ENCODE data around the gene AMOT. TPM values are rescaled to one million over a fixed set of nuclear protein-coding genes. Genes with fewer than 3 reads are reported as not detected.

The AMOT gene
- total RNA-seq, 1 experiment from 2014 or later = 0.58 TPM

GRCh38 chrX:112816908-112817307 is 23.7 kb downstream of the AMOT start:
- ChIA-PET POLR2A (ENCODE audit: unreplicated experiment) (no interaction called here), CTCF (no interaction called here)
- intact Hi-C loops (cut with micrococcal nuclease) = no loop called here
- Histone ChIP-seq H3K36me3 (ENCODE audit: low read depth, low read length) (no peaks in the 10 kb centered on the region), H3K9me2 (replicated peaks; ENCODE audit: low read length) (no peaks in the 10 kb centered on the region), H3K4me1 (ENCODE audit: insufficient read depth, low read length) (no peaks in the 10 kb centered on the region), H3K4me2 (ENCODE audit: low read length) (no peak overlapping the region), H3K9me3 (ENCODE audit: low read length) (no peaks in the 10 kb centered on the region), H3F3A (ENCODE audit: low read length, unreplicated experiment) (no peaks in the 10 kb centered on the region), H3K4me3 (ENCODE audit: low read length) (no peak overlapping the region), H3K27me3 (ENCODE audit: low read length) (no peaks in the 10 kb centered on the region), H3K27ac (ENCODE audit: low read length) (no peak overlapping the region), H3K79me2 (ENCODE audit: low read length) (no peaks in the 10 kb centered on the region), H2AFZ (ENCODE audit: low read length) (no peak overlapping the region), H3K9ac (ENCODE audit: low read length) (no peak overlapping the region), H4K20me1 (ENCODE audit: low read length) (no peaks in the 10 kb centered on the region)
- no TSS peak for BruUV-seq (replicated peaks)
- DNase-seq (no peak), ATAC-seq (no peak)
- TF ChIP-seq CTCF (conservative IDR thresholded peaks at IDR 0.05; ENCODE audit: low read depth, low read length) = no peak
- TF ChIP-seq EZH2 (IDR thresholded peaks at IDR 0.05; ENCODE audit: low read length, unreplicated experiment) = no peak
- TF ChIP-seq EZH2phosphoT487 (IDR thresholded peaks at IDR 0.05; ENCODE audit: borderline replicate concordance, low read length) = no peak

- no TSS peak for BruUV-seq (replicated peaks)
- H2AFZ ChIP-seq (ENCODE audit: low read length) = no peak overlapping the region
- no peaks in the 10 kb centered on the region for H4K20me1 ChIP-seq (ENCODE audit: low read length)
- H3K27ac ChIP-seq (ENCODE audit: low read length) = no peak overlapping the region
- ATAC-seq = no peak
- H3K4me1 ChIP-seq (ENCODE audit: insufficient read depth, low read length) = no peaks in the 10 kb centered on the region
- no peaks in the 10 kb centered on the region for H3K36me3 ChIP-seq (ENCODE audit: low read depth, low read length)
- no peaks in the 10 kb centered on the region for H3K9me2 ChIP-seq (replicated peaks; ENCODE audit: low read length)
- H3K4me3 ChIP-seq (ENCODE audit: low read length) = no peak overlapping the region
- CTCF ChIA-PET = no interaction called here
- intact Hi-C loops (cut with micrococcal nuclease) = no loop called here
- no peaks in the 10 kb centered on the region for H3K9me3 ChIP-seq (ENCODE audit: low read length)
- H3K4me2 ChIP-seq (ENCODE audit: low read length) = no peak overlapping the region
- no peak for DNase-seq
- H3F3A ChIP-seq (ENCODE audit: low read length, unreplicated experiment) = no peaks in the 10 kb centered on the region
- POLR2A ChIA-PET (ENCODE audit: unreplicated experiment) = no interaction called here
- no peaks in the 10 kb centered on the region for H3K27me3 ChIP-seq (ENCODE audit: low read length)
- H3K9ac ChIP-seq (ENCODE audit: low read length) = no peak overlapping the region
- no peaks in the 10 kb centered on the region for H3K79me2 ChIP-seq (ENCODE audit: low read length)
- TF ChIP-seq EZH2 (IDR thresholded peaks at IDR 0.05; ENCODE audit: low read length, unreplicated experiment) (no peak), EZH2phosphoT487 (IDR thresholded peaks at IDR 0.05; ENCODE audit: borderline replicate concordance, low read length) (no peak), CTCF (conservative IDR thresholded peaks at IDR 0.05; ENCODE audit: low read depth, low read length) (no peak)
These were observed 26.1 kb downstream of the AMOT start for GRCh38 chrX:112814496-112814895.

DNA sequence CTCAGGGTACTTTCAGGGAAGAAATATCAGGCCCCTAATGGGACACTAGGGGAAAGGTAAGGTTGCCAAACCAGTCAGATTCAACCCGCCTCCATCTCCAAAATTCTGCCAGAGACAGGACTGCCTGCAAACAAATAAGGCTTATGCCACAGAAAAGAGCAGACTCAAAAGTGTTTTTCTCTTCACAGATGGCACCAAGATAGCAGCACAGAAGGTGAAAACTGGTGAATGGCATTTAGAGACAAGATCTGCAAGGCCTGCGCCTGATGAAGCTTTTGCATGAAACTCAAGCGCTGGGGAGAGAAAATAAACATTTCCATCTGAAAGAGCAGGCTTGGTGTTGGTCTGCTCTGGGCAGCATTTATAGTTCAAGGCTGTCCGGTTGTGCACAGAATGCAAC is 27.9 kb downstream of the AMOT start:
- H3K9me3 ChIP-seq (ENCODE audit: low read length) = no peaks in the 10 kb centered on the region
- ATAC-seq = no peak
- no peaks in the 10 kb centered on the region for H4K20me1 ChIP-seq (ENCODE audit: low read length)
- H3K9me2 ChIP-seq (replicated peaks; ENCODE audit: low read length) = no peaks in the 10 kb centered on the region
- no peak overlapping the region for H3K9ac ChIP-seq (ENCODE audit: low read length)
- POLR2A ChIA-PET (ENCODE audit: unreplicated experiment) = no interaction called here
- H3F3A ChIP-seq (ENCODE audit: low read length, unreplicated experiment) = no peaks in the 10 kb centered on the region
- no TSS peak for BruUV-seq (replicated peaks)
- H3K36me3 ChIP-seq (ENCODE audit: low read depth, low read length) = no peaks in the 10 kb centered on the region
- intact Hi-C loops (cut with micrococcal nuclease) = no loop called here
- H3K79me2 ChIP-seq (ENCODE audit: low read length) = no peaks in the 10 kb centered on the region
- H3K4me2 ChIP-seq (ENCODE audit: low read length) = no peak overlapping the region
- H2AFZ ChIP-seq (ENCODE audit: low read length) = no peak overlapping the region
- no peak for DNase-seq
- TF ChIP-seq EZH2 (IDR thresholded peaks at IDR 0.05; ENCODE audit: low read length, unreplicated experiment) (no peak), EZH2phosphoT487 (IDR thresholded peaks at IDR 0.05; ENCODE audit: borderline replicate concordance, low read length) (no peak), CTCF (conservative IDR thresholded peaks at IDR 0.05; ENCODE audit: low read depth, low read length) (no peak)
- H3K27ac ChIP-seq (ENCODE audit: low read length) = no peak overlapping the region
- no peaks in the 10 kb centered on the region for H3K4me1 ChIP-seq (ENCODE audit: insufficient read depth, low read length)
- H3K4me3 ChIP-seq (ENCODE audit: low read length) = no peak overlapping the region
- no peaks in the 10 kb centered on the region for H3K27me3 ChIP-seq (ENCODE audit: low read length)
- CTCF ChIA-PET = no interaction called here

Data from PC-3 (cell line).